Panc1 (cell line): ENCODE measurements around the gene SWAP70.

Experiments used
- POLR2AphosphoS5 ChIP-seq: IDR thresholded peaks from 2 replicates; pipeline ENCODE4 v1.6.1; 2012; ENCODE audit warnings: mild to moderate bottlenecking, low read depth, low read length, moderate library complexity
- TCF7L2 ChIP-seq: IDR thresholded peaks from 2 replicates; pipeline ENCODE4 v1.6.1; 2011; ENCODE audit warnings: mild to moderate bottlenecking, low read depth, low read length, inconsistent platforms
- TF ChIP-seq, protein P1 (sequence below): fragments of 450-650 bp; IDR thresholded peaks from 2 replicates; pipeline ENCODE4 v1.5.1; 2017; ENCODE audit warnings: mild to moderate bottlenecking

DNA sequence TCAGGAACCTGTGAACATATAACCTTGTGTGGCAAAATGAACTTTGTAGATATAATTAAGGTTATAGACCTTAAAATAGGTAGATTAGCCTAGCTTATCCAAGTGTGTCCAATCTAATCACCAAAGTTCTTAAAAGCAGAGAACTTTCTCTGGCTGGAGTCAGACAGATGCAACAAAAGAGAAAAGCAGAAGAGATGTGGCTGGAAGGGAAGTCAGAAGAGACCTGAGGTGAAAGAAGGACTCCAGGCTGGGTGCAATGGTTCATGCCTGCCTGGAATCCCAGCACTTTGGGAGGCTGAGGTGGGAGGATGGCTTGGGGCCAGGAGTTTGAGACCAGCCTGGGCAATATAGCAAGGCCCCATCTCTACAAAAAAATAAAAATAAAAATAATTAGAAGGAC is 39.4 kb upstream of the SWAP70 start:
- TF ChIP-seq, protein P1, sequence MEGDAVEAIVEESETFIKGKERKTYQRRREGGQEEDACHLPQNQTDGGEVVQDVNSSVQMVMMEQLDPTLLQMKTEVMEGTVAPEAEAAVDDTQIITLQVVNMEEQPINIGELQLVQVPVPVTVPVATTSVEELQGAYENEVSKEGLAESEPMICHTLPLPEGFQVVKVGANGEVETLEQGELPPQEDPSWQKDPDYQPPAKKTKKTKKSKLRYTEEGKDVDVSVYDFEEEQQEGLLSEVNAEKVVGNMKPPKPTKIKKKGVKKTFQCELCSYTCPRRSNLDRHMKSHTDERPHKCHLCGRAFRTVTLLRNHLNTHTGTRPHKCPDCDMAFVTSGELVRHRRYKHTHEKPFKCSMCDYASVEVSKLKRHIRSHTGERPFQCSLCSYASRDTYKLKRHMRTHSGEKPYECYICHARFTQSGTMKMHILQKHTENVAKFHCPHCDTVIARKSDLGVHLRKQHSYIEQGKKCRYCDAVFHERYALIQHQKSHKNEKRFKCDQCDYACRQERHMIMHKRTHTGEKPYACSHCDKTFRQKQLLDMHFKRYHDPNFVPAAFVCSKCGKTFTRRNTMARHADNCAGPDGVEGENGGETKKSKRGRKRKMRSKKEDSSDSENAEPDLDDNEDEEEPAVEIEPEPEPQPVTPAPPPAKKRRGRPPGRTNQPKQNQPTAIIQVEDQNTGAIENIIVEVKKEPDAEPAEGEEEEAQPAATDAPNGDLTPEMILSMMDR, result no peak
- TF ChIP-seq POLR2AphosphoS5, result no peak
- no peak for TF ChIP-seq TCF7L2
